Measurements from ENCODE around the gene SMARCA4. TPM values are rescaled to one million over a fixed set of nuclear protein-coding genes. Genes with fewer than 3 reads are reported as not detected.

SMARCA4 gene
- total RNA-seq (2014; rRNA removed; shearing (Covaris generic)) = 218 and 226 TPM in 2 replicates

GRCh38 chr19:10960314-10961072, at the start of gene SMARCA4:
SMARCA4 (plus strand) TSS chr19:10961030; CDS start chr19:10984152, 23,122 bp downstream.

GRCh38 chr19:10928563-10929401, 32.0 kb upstream of the SMARCA4 start, which contains the start of the genes TIMM29 and YIPF2:
TIMM29 (plus strand) TSS chr19:10928811; CDS start chr19:10928823, 12 bp downstream.
YIPF2 (minus strand) TSS chr19:10928639; CDS start chr19:10928410, 229 bp downstream.

GRCh38 chr19:11089254-11090013, 128.6 kb downstream of the SMARCA4 start, which contains the start of gene LDLR:
LDLR (plus strand) TSS chr19:11089463; CDS start chr19:11089549, 86 bp downstream.

Small RNA genes within 50 kb of the gene (small RNA-seq; reads per million reads assigned to genes)
- gene RF02271 (not detected), gene RN7SL192P (0.71 reads per million, percentile 42 among the genes with 10 or more reads in this experiment)

Other genes with a start within 250 kb of the SMARCA4 start
- gene DNM2, start 243.0 kb upstream of the SMARCA4 start, total RNA-seq (2014; rRNA removed; shearing (Covaris generic)) = 94.8 and 95.6 TPM in 2 replicates
- gene TMED1, start 124.8 kb upstream of the SMARCA4 start, total RNA-seq (2014; rRNA removed; shearing (Covaris generic)) = 68.2 and 72.5 TPM in 2 replicates
- gene C19orf38, start 112.6 kb upstream of the SMARCA4 start, total RNA-seq (2014; rRNA removed; shearing (Covaris generic)) = 0.48 TPM in 1 of 2 replicates, not detected in the other
- 44.2 and 53.4 TPM in 2 replicates for gene CARM1, start 89.5 kb upstream of the SMARCA4 start, total RNA-seq (2014; rRNA removed; shearing (Covaris generic))
- gene YIPF2, start 32.4 kb upstream of the SMARCA4 start, total RNA-seq (2014; rRNA removed; shearing (Covaris generic)) = 86.8 and 88.2 TPM in 2 replicates
- 49.9 and 52.5 TPM in 2 replicates for gene TIMM29, start 32.2 kb upstream of the SMARCA4 start, total RNA-seq (2014; rRNA removed; shearing (Covaris generic))
- gene LDLR, start 128.4 kb downstream of the SMARCA4 start, total RNA-seq (2014; rRNA removed; shearing (Covaris generic)) = 198 and 231 TPM in 2 replicates
- gene SPC24, start 194.8 kb downstream of the SMARCA4 start, total RNA-seq (2014; rRNA removed; shearing (Covaris generic)) = 164 and 193 TPM in 2 replicates
- gene KANK2, start 236.5 kb downstream of the SMARCA4 start, total RNA-seq (2014; rRNA removed; shearing (Covaris generic)) = 56.0 and 56.1 TPM in 2 replicates